GM21367 (cell line): ENCODE data around the gene XKRX.
A peak's percentile ranks its signal among the peaks of the same experiment; 100 is the strongest.

Experiments used
- ATAC-seq: cut with Tn5 transposase; IDR thresholded peaks from one replicate; pipeline ENCODE4 v1.9.1; 2021; ENCODE audit not compliant: unreplicated experiment

The XKRX gene

DNA sequence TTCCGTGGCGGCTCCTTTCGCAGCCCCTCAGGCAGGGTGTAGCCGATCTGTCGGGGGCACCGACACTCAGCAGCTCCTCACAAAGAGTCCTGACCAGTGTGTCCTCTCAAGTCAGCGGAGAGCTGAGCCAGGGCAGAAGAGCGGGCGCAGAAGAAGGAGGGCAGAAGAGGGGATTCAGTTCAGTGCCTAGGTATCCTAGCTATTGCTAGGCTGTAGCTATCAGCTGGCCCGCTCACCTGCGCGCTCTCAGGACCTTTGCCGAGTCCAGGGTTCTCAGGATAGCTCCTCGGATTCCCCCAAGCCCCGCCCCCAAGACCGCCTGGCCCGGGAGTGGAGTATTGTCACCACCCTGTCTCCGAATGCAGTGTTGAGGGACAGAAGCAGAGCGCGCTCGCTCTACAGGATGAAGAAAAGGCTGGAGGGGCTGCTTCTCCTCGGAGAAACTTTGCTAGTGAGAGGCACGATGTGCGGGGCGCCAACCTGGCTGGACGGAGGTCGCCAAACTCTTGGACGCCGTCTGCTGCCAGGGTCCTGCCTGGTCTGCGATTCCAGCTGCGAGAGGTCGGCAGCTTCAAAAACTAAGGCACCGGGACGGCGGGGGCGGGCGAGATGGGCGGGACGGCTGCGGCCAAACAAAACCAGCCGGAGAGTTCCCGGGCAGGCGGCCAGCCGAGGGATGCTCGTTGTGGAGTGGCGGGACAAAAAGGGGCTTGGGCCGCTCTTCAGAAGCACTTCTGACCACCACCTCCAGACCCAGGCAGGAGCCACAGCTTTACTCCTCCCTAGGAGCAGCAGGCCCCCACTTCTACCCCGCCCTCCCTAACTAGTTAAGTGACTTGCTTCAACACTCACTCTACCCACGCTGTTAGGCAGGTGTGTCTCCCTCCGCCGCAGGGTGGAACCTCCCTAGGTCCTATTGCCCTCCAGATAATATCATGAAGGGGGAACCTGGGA lies at the start of gene XKRX:
XKRX (minus strand) TSS at position 258 of the 954 bp plus-strand sequence. CDS start 613 bp downstream, outside the sequence.
- peak; percentile 64 for ATAC-seq

DNA sequence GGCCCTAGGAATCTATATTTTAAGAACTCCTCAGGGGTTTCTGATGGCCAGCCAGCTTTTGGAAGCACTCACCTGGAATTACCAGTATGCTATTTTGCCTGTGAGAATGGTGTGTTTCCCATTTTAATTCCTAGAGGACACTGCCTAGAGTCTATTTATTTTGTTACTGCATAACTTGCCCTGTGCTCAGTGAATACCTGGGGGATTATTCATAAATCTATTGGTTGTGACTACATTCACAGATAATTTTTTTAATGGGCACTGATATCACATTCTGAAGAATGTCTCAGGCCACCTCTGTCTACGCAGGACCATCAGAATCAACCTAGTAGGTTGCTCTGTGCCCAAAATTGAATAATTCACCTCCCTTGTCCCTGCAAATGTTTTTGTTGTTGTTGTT lies 47.5 kb upstream of the XKRX start:
- no peak for ATAC-seq

DNA sequence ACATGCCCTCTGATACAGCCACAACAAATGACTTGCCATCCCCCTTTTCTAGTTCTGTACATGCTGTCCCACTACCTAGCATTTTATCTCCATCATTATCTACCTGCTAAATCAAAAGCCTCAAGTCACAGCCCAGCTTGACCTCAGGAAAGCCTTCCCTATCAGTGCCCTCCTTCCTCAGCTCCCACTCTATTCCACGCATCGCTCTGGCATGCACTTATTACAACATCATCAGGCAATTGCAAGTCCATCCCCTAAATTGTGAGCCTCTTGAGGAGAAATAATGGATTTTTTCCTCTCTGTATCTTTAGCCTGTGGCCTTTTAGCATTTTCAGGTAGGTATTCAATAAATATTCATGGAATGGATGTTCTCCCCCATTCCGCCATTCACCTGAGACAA lies 46.5 kb upstream of the XKRX start:
- no peak for ATAC-seq

DNA sequence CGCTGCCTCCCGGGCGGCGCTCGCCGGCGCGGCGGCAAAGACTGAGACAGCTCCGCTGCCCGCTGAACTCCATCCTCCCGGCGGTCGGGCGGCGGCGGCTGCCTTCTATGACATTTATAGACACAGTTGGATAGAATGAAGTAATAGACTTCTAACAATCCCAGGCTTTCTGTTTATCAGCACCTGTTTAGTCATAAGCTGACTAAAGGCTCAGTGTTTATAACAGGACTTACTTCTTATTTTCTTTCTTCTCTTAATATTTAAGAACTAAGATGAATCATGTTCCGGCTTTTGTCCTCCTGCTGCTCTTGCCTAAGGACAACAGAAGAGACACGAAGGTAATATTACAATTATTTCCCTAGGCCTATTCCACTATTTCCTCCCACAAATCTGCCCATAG lies 44.7 kb upstream of the XKRX start:
- no peak for ATAC-seq

DNA sequence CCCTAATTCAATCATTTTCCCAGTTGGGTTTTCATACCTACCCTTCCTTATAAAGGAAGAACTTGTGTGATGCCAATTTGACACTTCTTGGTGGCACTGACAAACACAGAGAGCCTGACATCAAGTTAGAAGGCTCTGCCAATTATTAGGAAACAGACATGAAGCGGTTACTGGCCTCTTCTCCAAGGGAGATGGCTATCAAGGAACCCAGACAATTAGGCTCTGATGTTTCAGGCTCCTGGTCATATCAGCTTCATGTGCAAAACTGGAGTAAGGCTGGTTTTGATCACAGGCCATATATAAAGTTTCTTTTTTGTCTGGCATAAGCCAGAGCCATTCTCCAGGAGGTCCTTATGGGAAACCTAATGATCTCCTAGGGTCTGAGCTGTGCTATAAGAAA lies 41.2 kb upstream of the XKRX start:
- no peak for ATAC-seq

DNA sequence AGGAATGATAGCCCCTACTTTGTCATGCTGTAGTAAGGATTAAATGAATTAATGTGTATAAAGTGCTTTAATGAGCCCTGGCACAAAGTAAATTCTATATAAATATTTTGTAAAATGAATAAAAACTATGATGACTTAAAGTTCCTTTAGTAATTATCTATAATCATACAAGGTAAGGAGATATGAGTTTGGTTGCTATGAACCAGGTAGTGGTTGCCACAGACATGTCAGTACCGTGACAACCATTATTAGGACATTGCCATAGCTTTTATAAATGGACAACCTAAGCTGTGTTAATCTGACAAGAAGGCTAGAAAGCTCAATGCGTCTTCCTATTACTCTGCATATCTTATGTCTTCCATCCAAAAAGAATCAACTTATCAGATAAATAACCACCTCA lies 40.7 kb upstream of the XKRX start, which contains the start of gene ARL13A:
ARL13A (plus strand) TSS at position 301 of the 400 bp plus-strand sequence. CDS start 3,982 bp downstream, outside the sequence.
- ATAC-seq = no peak

DNA sequence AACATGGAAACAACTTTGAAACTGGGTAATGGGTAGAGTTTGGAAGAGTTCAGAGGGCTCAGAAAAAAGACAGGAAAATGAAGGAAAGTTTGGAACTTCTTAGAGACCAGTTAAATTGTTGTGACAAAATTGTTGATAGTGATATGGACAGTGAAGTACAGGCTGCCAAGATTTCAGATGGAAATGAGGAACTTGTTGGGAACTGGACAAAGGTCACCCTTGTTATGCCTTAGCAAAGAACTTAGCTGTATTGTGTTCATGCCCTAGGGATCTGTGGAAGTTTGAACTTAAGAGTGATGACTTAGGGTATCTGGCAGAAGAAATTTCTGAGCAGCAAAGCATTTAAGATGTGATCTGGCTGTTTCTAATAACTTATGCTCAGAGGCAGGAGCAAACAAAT lies 35.6 kb upstream of the XKRX start:
- ATAC-seq = no peak

DNA sequence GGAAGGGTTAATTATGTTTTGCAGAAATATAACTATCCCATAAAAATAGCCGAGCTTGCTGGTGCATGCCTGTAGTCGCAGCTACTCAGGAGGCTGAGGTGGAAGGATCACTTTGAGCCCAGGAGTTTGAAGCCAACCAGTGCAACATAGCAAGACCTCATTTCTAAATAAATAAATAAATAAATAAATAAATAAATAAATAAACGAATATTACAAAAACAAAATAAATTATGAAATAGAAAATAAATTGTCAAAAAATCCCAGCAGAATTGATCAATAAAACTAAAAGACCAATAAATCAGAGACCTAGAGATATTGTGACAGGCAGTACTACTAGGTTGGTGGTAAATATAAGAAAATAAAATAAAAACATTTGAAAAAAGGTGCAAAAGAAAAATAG lies 34.1 kb upstream of the XKRX start:
- no peak for ATAC-seq

DNA sequence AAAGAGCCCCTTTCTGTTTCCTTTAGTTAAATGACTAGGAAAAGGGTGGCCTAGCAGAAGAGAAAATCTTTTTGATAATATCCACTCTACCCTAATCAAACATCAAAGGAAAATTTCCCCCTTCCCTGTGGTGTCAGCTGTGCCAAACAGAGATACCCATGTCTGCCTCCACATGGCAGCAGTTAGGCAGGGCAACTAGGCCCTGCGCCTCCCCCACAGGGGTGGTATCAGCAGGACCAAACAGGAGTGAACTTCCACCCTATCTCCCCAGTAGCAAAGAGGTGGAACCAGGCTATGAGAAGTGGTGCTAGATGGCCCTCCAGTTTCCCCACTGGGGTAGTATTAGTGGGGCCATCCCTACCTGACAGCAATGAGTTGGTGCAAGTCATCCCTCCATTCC lies 19.8 kb upstream of the XKRX start:
- no peak for ATAC-seq

DNA sequence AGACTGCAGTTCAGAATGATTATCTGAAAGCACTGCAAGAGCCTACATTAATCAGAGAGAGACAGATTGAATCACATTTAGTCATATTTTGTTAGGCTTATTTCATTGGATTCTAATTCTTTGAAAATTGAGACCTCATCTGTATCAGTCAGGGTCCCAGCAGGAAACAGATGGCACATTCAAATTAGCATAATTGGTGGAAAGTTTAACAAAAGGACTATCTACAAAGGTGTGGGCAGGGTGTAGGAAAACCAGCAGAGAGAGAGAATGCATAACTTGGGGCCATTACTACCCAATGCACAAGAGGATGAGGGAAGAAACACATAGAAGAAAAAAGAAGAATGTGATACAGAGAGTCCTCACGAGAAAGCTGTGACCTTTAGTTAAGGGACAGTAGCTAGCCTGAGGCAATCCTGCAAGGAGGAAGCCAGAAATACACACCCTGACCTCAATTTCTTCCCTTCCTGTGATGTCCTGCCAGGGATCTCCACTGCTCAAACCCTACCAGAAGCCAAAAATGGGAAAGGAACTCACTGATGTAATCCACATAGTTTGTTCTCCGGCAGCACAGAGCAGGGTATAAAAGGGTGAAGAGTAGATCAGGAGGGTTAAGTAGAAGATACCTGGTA lies 17.7 kb upstream of the XKRX start:
- no peak for ATAC-seq

DNA sequence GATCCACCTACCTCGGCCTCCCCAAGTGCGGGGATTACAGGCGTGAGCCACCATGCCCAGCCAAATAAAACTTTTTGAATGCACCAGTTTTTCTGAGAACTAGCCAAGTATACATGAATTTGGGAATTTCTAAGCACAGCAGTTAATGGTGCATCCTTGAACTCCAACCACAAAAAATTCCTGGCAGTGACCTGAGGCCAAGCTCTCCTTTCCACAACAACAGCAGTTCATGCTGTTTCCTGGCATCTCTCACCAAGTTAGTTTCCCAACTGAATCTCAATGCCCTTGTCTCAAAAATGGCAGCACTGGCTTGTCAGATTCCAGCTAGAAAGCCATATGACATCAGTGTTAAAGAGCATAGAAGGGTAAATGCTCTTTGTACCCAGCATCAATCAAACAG lies 15.9 kb upstream of the XKRX start:
- ATAC-seq = no peak

DNA sequence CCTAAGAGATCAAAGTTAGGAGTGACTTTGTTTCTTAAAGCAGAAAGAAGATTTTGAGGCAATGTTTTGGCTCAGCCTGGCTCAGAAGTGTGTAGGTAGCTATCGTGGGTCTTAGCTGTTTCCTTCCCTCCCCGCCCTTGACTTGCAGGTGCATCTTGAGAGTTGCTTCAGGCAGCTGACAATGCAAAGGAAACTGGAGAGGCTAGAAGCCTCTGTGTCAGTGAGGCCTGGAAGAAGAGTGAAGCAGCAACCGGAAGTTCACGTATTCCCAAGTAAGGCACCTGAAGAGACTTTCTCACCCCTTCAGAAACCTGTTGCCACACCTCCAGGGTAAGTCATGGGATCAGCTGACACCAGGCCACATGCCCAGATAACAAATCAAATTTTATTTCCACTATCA lies 10.6 kb upstream of the XKRX start:
- ATAC-seq = no peak

DNA sequence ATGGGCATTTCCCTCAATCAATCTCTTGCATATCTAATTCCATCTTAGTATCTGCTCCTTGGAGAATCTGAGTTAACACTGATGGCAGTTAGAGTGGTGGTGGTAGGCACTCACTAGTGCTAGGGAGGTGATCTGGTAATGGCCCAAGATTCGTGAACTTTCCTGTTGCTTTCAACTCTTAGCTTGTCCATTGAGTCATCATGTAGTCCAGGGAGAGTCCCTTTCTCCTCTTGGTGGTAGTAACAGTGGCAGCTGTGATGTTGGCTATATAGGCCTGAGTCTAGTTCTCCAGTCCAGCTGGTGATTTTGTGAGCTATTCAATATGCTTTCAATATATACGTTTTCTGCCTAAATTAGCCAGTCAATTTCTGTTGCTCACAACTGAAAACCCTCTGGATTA lies 7.0 kb upstream of the XKRX start:
- ATAC-seq = no peak

DNA sequence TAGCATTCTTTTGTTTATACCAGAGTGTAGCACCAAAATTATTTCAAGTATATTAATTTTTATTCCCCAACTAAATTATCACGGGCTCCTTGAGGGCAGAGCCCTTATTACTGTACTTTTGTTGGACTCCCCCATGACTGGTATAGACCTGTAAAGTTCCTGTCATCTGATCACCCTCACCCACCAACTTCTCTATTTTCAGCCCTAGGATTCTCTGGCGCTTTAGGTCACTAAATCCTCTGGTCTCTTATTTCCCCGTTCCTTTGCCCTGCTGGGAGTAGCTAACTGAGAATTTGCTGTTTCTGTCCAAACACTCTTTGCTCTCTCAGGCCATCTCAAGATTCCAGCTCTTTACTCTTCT lies 3.2 kb upstream of the XKRX start:
- ATAC-seq = no peak

DNA sequence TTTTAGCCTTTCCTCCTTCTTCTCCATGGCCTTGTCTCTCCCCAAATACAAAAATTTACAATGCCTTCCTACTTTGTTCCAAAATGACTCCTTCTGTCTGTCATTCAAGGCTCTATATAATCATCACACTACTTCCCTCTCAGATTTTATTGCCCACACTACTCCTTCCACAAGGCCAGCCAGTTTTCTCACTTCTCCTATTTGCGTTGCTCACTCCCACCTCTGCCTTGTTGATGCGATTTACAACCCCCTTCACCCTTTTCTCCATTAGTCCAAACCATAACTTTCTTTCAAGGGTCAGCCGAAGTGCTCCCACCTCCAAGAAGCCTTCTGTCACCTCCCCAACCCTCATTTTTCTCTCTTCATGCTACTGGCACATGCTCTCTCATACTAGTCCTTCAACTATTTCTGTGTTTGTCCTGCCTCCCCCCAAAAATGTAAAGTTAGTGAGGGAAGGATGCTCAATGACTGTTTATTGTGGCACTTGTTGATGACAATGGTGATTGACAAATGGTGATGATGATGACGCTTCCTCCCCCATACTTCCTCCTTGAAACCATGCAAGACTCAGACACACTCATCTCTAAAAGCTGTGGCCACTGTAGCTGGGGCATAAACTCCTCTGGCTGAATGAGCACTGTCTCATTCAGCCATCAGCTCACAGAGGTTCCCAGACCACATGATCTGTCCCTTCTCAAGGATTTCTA lies 2.7 kb upstream of the XKRX start:
- ATAC-seq = peak; percentile 74

DNA sequence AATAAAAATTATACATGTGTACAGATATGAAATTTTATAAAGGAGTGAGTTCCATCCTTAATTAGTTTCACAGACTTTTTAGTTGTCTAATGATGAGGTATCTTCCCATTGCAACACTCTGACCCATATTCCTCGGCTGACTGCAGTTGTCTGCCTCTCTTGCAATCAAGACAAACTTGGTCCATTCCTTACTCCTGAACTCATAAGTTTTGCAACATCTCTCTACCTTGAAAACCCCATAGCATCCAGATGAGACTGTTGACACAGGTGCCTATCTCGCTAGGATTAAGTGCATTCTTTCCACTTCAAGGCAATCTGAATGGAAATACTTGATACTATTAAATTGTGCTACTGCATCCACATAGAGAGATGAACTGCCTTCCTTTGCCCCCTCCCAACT lies 2.3 kb downstream of the XKRX start:
- no peak for ATAC-seq

DNA sequence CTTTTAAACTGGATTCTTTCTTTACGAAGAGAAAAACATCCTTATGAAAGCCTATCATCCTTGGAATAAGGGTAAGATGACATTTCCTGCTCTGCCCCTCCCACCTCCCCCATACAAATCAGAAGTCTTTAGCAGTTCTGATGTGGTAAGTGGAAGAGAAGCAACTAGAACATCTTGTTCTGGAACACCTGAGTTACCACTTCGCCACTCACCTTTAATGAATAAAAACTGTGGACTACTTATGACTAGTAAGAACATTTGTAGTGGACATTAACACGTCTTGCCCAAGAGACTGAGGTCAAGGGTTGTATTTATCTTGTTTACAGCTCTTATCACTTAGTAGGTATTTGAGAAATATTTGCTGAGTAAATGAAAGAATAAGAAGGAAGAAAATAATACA lies 4.3 kb downstream of the XKRX start:
- no peak for ATAC-seq

DNA sequence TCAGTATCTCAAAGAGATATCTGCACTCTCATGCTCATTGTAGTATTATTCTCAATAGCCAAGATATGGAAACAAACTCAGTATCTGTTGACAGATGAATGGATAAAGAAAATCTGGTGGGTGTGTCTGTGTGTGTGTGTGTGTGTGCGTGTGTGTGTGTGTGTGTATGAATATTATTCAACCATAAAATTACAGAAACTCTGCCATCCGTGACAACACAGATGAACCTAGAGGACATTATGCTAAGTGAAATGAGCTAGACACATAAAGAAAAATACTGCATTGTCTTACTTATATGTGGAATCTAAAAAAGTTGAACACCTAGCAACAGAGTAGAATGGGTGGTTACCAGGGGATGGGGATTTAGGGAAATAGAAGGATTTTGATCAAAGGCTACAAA lies 13.2 kb downstream of the XKRX start:
- no peak for ATAC-seq

DNA sequence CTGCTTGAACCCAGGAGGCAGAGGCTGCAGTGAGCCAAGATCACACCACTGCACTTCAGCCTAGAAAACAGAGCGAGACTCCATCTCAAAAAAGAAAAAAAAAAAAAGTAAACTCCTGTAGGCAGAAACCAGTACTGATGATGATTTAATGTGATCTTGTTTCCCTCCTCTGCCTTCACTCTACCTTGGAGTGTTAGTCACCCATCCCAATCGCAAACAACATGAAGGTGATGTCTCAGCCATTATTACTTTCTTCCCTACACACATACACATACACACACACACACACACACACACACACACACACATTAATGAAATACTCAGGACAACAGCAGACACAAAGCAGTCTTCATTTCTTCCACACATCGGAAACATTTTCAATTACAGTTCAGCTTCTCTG lies 15.6 kb downstream of the XKRX start:
- ATAC-seq = no peak

DNA sequence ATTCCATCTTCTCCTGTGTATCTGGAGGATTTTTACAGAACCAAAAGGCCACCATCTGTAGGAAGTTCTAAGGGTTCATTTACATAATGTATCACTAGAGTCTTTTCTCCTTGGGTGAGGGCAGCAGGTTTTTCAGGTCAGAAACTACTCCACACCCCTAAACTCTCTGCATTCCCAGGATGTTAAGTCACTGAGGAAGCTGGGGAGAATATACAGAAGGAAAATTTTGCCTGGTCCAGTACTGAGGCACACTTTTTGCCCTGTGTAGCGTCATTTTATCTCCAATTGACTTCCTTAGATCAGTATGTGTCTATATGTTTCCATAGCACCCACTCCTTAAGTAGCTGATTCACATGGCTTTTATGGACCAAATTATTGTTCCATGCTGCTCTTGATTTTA lies 17.0 kb downstream of the XKRX start:
- ATAC-seq = no peak

DNA sequence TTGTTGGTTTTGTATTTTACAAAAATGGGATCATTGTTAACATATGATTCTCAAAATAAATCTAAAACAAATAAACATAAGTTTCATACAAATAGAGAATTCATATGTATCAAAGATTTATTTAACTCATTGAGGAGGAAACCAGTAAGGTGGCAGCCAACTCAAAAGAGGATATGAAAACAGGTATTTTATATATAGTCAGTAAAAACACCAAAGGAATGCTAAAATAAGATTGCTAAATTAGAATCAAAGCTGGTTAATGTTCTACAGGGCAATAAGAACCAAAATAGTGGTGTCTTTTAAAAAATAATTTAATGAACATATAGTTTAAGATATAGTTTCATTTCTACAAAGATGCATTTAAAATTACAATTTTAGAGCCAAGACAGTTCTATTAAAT lies 23.1 kb downstream of the XKRX start:
- ATAC-seq = no peak

DNA sequence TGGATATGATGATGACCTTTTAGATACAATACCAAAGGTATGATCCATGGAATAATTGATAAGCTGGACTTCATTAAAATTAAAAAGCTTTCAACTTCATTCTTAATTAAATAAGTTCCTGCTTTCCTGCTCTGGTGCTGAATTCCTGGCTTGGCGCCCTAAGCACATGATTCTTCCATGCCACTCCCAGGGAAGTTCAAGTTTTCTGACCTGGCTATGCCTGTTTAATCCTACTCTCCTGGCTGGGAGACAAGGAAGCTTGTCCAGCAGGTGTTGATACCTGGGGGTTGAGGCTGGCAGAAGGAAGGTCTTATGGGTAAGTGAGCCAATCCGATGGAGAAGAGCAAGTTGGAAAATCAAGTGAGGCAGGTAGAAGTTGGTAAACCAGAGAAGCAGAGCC lies 24.3 kb downstream of the XKRX start:
- no peak for ATAC-seq
